GM10266 (cell line): ENCODE results near the gene DGCR2.
"Not testable (repeated sequence)": the region's sequence is repeated elsewhere in the genome, so short reads cannot be mapped to it uniquely, and the experiment has no call there.

ENCODE experiments used
- DNase-seq: peaks from one replicate; pipeline ENCODE4 v3.0.0; 2012; ENCODE audit errors: extremely low spot score
- TF ChIP-seq, protein P1 (sequence below): IDR thresholded peaks from 2 replicates; pipeline ENCODE4 v1.5.1; 2012; ENCODE audit warnings: mild to moderate bottlenecking, low read depth; ENCODE audit not compliant: control insufficient read depth, insufficient read depth; ENCODE audit errors: missing control alignments

Gene DGCR2

DNA sequence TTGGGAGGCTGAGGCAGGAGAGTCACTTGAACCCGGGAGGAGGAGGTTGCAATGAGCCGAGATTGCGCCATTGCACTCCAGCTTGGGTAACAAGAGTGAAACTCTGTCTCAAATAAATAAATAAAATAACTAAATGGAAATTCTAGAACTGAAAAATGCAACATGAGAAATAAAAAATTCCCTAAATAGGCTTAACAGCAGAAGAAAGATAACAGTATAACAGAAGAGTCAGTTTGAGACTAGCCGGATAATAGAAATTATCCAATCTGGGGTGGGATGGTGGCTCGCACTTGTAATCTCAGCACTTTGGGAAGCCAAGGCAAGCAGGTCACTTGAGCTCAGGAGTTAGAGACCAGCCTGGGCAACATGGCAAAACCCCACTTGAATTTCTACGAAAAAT is 42.2 kb upstream of the DGCR2 start:
- no peak for DNase-seq
- TF ChIP-seq, protein P1, sequence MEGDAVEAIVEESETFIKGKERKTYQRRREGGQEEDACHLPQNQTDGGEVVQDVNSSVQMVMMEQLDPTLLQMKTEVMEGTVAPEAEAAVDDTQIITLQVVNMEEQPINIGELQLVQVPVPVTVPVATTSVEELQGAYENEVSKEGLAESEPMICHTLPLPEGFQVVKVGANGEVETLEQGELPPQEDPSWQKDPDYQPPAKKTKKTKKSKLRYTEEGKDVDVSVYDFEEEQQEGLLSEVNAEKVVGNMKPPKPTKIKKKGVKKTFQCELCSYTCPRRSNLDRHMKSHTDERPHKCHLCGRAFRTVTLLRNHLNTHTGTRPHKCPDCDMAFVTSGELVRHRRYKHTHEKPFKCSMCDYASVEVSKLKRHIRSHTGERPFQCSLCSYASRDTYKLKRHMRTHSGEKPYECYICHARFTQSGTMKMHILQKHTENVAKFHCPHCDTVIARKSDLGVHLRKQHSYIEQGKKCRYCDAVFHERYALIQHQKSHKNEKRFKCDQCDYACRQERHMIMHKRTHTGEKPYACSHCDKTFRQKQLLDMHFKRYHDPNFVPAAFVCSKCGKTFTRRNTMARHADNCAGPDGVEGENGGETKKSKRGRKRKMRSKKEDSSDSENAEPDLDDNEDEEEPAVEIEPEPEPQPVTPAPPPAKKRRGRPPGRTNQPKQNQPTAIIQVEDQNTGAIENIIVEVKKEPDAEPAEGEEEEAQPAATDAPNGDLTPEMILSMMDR, result no peak

DNA sequence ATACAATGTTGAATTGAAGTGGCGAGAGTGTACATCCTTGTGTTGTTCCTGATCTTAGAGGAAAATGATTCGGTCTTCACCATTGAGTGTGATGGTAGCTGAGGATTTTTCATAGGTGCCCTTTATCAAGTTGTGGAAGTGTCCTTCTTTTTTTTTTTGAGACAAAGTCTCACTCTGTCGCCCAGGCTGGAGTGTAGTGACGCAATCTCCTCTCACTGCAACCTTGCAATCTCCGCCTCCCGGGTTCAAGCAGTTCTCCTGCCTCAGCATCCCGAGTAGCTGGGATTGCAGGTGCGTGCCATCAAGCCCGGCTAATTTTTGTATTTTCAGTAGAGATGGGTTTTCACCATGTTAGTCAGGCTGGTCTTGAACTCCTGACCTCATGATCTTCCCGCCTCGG is 36.4 kb upstream of the DGCR2 start:
- not testable (repeated sequence) for DNase-seq

DNA sequence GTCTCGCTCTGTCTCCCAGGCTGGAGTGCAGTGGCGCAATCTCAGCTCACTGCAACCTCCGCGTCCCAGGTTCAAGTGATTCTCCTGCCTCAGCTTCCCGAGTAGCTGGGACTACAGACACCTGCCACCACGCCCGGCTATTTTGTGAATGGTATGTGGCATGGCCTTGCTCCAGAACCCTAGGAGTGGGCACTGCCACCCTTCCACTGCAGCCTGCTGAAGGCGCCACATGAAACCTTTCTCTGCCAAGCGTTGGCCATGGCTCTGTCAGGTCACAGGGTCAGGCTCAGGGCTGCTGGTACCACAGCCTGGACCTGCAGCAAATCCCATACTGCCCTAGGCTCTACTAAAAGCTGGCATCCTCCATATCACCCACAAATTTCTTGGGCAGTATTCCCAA is 33.9 kb upstream of the DGCR2 start:
- DNase-seq, result not testable (repeated sequence)

GRCh38 chr22:19152942-19153883 is 31.0 kb upstream of the DGCR2 start:
- no peak for DNase-seq
- TF ChIP-seq, protein P1, result no peak

DNA sequence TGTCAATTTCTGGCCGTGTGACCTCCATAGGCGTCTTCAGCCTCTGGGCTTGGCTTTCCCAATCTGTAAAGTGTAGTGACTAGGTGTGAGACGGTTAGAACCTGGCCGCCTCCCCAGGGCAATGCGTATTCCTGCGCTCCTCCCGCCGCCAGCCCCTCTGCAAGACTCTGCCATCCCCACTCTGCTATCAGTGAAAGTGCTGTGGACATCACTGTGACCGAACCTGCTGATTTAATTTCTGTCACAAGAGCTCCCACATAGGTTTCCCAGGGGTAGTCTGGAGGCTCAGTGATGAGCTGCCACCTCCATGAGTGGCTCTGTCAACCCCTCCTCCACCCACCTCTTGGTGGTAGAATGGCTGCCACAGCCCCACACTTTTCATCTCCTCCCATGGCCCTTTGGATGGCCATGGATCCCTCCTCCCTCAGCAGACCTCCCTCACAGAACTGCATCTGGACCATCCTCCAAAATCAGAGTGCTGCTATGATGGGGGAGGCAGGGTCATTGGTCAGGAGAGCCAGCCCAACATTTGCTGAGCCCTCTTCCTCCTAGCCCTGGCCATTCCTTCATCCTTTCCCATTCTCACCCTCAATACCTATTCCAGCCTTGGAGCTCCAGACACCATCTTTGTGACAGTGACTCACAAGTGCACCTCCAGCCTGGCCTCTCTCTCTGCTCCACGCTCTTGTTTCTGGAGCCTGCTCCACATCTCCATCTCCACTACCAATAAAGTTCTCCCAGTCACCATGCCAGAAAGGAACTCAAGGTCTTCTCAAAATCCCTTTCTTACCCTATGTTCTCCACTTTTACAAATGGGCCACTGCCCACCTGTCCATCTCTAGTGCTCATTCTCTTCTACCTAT is 29.3 kb upstream of the DGCR2 start:
- DNase-seq, result no peak
- TF ChIP-seq, protein P1, result no peak

GRCh38 chr22:19150482-19151328 is 28.5 kb upstream of the DGCR2 start:
- TF ChIP-seq, protein P1, result no peak
- DNase-seq, result no peak

DNA sequence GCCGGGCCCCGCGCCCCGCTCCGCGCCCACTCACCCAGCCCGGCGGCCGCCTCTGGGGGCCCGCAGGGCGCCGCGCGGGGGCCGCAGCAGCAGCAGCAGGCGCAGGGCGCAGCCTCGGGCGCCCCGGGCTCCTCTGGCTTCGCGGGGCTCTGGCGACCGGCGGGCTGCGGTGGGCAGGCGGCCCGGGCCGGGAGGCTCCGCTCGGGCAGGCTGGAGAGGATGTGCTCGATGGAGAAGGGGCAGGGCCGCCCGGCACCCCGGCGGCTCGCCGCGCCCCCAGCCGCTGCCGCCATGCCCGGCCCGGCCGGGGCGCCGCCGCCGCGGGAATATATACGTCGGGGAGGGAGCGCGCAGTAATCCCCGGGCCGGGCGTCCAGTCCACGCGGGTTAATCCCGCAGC is 27.8 kb upstream of the DGCR2 start, which contains the start of gene GSC2:
GSC2 (minus strand) TSS at position 302 of the 400 bp plus-strand sequence; CDS start at position 293, 9 bp downstream.
- DNase-seq, result no peak
- TF ChIP-seq, protein P1, result no peak
